GM18858 (cell line): Measurements from ENCODE around the gene NMNAT3.
"Not testable (repeated sequence)": the region's sequence is repeated elsewhere in the genome, so short reads cannot be mapped to it uniquely, and the experiment has no call there.

Experiments
- ATAC-seq: cut with Tn5 transposase; IDR thresholded peaks from one replicate; pipeline ENCODE4 v1.9.1; 2021; ENCODE audit not compliant: unreplicated experiment

Gene NMNAT3

DNA sequence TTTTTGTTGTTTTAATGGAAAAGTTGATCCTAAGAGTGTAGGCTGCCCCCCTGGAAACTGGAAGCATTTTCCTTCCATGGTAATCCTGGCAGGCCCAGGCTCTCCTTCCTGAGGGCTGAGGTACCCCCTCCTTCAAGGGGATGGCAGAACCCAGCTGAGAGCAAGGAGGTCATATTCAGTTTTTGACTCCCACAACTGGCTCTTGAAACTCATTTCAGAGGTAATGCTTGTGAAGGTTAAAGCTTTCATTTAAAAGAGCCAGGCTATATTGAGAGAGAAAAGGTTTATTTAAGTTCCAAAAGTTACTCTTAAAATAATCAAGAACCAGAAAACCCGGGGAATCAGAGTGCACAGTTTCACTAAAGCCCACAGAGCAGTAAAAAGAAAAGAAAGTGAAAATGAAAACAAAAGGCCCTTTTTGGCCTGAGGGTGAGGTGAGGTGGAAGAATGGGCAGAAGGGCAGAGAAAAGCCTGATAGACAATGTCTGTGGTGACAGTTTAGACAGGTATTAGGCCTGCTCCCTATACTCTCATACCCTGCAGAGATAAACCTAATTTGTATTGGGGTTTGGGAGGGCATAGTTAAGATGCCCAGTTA is 91.3 kb downstream of the NMNAT3 start:
- peak; percentile 92 for ATAC-seq

DNA sequence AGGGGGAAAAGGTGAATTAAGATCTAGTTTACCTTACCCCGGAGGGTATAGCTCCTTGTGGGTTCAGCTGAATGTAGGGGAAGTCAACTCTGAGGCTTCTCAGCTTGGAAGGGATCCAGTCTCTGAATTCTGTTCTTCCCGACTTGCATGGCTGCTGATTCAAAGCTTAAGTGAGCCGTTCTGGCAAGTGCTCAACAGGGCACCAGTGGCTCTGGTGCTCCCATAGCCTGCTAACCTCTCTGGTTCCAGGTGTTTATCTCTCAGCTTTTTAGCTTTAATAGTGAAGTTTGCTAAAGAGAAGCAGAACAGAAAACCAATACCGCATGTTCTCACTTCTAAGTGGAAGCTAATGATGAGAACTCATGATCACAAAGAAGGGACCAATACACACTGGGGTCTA is 92.0 kb downstream of the NMNAT3 start:
- no peak for ATAC-seq

DNA sequence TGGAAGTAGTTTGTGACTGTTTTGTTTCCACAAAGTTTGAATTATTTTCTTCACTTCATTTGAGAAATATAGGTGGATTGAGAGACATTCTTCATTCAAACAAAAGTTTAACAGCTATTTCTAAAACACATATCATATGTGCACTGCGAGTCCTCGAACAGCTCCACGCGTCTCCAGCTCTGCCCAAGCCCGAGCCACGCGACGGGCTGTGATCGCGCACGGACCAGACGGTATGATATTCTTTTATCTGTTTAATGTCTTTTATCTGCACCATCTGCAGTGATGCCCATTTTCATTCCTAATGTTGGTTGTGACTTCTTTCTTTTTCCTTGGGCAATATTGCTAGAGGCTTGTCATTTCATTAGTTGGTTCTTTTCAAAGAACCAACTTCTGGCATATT is 94.1 kb downstream of the NMNAT3 start:
- ATAC-seq: not testable (repeated sequence)

DNA sequence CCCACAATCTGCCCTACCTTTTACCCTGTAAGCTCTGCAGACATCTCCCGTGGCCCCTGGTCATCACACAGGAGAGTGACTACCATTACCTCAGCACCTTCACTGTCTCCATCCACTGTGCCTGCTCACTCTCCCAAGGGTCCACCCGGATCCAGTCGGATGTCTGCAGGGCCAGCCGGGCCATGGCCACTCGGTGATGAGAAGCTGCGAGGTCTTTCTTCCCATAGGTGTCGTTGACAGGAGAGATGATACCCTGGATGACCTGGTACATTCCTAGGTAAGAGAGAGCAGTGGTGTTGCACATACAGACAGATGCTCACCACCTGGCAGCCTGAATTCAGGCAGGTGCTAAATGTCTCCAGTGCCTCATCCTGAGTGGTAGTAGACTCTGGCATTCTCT is 99.0 kb downstream of the NMNAT3 start:
- ATAC-seq: no peak

DNA sequence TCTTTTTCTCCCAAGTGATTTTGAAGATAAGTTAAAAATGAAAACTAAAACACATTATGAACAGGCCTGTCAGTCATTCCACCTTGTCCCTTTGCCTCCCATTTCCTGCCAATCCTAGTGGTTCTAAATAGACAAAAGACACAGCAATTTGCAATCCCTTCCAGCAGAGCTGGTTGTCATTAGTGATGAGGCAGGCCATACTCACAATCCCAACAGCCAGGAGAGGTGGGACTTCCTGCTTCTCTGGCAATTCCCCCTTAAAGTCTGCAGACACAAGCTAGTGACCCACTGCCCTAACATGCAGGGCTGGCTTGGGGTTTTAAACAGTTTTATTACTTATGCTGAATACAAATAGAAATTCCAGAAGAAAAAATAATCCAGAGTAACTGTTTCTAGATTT is 99.9 kb downstream of the NMNAT3 start:
- ATAC-seq: no peak

DNA sequence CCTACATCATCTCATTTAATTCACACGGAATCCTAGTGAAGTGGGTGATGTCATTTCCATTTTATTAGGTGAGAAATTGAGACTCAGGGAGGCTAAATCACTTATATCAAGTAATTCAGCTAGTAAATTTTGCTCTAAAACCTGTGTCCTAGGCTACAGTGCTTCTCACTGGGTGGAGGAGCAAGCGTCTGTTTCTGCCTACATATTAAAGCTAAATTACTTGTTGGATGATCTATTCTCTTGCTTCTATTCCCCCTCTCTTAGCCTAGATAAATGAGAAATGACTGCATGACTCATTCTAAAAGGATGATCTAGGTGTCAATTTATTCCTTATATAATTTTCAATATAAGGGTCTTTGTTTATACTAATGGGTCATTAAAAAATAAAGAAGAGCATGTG is 100.4 kb downstream of the NMNAT3 start:
- ATAC-seq: no peak

DNA sequence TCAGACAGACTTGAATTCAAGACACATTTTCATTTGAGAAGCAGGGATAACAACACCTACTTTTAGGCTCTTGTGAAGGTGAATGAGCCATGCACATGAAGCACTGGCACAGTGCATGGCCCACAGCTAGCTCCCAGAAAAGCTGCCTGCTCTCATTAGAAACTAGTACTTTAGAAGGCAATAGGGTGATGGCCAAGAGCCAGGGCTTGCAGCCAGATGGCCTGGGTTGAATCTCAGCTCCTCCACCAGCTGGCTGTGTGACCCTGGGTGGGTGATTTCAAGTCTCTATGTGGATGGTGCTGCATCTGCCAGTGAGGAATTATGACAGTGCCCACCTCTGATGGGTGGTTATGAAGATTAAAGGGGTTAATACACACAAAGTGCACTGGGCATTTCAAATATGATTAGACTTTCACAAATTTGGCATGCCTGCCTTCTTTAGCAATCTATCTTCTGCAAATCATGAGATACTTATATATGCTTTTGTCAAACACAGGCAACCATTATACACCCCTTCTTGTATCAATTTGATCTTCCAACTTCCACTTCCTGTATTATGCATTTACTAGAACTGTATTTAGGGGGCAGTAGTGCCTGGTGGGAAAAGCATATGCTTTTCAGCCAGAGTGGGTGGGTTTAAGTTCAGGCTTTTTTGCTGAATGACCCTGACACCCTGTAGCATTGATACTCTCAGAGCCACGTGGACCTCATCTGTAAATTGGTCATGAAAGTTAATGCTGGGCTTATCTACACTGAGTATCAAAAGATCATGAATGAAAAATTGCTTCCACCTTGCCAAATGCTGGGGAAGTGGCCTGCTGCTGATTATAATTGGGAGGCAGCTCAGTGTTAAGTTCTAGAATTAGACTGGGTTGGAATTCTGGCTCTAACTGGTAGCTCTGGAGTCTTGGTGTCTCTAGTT is 103.5 kb downstream of the NMNAT3 start:
- no peak for ATAC-seq

DNA sequence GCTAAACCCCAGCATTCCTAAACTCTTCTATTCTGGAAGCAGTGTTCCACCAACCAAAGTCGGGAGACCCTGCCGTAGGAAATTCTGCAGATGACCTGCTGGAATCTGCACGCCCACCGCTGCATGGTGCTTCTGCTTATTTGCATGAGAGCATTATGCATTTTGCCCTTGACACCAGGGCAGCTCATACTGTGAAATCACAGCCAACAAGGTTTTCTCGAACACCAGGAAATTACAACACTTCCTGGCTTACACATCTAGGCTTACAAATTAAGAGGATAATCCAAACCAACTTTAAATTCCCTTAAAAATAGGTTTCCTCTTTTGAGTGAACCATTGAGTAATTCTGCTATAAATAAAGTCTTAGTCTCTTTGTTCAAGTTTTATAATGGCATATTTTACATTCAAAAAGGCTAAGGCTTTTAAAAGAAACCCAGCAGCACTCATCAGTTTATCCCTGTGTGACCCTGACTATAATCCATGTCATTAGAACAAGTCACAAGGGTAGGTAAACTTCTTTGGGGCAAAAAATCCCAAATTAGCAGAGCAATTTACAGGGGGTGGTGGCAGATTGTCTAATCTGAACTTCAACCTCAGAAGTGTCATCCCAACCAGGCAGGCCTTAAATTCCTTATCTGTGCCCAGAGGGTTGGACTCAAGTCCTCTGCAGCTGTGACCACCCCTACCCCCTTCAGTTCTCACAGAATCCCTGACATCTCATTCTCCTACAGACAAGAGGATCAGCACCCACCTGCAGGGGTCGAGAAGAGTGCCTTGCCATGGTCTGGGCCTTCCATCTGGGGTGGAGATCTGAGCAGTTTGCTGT is 104.7 kb downstream of the NMNAT3 start:
- ATAC-seq: no peak

DNA sequence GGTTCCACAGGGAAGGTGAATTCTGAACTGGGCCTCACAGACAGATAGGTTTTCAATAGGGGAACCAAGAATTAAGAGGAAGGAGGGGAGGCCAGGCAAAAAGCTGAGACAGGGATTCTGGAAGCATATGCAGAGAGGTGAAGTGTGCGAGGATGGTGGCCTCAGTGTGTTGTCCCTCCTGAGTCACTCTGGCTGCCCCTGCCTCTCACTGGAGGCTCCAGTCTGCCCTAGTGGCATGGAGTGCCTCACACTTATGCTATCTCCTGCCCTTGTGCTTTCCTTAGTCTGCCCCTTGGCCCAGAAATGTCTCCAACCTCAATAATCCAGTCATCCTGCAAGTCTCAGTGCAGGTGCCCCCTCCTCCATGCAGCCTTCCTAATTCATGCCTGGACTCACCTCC is 106.1 kb downstream of the NMNAT3 start:
- ATAC-seq: no peak

DNA sequence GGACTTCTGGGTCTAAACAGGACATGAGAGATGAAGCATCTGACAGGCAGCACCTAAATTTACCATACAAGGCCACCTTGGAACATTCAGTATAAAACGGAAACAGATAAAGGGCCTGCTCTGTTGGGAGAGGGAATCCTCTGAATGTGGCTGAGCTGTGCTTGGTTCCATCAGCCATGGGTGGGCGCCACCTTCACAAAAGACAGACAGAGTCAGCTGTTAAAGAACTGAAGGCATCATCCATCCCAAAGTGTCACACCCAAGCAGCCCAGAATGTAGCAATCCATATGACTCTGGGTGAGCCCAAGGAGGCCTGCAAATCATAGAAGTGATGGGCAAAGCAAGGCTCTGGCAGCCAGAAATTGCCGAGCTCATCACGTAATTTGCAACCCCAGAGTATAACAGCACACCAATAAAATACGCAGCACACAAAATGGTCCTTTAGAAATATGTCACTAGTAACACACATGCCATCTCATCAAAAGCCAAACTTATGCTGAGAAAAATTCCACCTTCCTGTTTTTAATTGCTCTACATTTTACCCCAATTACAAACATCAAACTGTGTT is 113.4 kb downstream of the NMNAT3 start:
- ATAC-seq: no peak

DNA sequence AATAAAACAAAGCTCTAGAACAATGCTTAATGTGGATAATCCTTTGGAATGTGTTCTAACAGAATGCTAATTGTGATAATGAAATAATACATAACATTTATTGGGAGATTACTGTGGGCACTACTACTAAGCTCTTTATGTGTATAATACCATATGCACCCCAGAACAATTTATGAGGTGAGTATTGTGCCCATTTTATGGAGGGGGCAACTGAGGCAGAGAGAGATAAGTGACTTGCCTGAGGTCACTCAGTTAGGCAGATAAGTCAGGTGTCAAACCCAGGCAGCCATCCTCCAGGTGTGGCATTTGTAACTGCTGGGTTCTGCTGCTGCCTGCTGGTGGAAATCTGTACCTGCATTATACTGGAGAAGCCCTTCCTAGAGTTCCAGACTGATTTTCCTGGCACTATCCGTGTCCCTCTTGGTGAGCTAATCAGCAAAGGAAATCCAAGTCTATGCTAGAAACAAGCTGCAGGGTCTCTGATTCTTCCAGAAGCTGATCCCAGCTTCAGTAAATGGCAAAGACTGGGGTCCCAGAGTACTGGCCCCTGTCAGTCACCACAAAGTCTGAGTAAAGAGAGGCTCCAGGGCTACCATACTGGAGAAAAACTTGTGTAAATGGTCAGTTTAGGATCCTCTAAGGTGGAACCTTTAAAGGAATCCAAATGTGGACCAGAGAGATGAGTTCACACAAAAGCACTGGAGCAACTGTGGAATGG is 115.7 kb downstream of the NMNAT3 start:
- no peak for ATAC-seq

DNA sequence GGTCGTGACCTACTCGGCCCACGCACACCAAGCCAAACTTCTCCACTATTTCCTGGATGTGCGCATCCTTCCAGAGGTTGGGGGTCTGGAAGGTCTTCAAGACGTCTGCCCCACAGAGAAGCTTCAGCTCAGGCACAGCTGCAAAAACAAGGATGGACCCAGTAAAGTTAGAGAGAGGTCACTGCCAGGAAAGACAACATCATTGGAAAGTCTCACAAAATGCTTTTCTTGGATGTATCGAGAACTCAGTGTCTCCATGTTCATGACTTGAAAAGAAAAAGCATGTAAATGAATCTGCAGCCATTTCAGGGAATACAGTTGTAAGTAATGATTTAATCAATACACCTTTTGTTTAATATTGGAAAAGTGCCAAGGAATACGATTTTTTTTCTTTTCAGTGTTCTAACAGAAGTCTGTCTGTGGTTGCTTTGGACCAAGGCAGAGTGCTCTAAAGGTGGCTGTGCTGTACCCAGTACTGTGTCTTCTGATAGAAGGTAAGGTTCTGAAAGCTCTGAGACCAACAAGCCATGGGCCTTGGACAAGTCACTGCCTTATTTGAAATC is 116.4 kb downstream of the NMNAT3 start:
- no peak for ATAC-seq

DNA sequence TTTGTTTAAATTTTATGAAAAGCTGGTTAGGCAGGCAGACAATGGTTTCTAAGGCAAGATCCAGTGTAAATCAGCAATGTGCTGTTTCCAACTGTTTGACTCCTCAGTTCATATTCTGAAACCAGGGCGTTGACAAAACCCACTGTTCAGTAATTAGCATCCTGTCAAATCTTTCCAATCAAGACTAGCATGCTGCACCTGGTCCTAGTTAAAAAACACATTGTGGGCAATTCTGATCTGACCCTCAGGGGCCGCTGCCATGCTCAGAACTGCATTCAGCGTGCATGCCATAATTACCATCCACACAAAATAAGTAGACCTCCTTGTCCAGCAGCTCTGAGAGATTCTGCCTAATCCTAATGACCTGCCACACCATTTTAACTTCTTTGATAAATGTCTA is 117.4 kb downstream of the NMNAT3 start:
- ATAC-seq: no peak

DNA sequence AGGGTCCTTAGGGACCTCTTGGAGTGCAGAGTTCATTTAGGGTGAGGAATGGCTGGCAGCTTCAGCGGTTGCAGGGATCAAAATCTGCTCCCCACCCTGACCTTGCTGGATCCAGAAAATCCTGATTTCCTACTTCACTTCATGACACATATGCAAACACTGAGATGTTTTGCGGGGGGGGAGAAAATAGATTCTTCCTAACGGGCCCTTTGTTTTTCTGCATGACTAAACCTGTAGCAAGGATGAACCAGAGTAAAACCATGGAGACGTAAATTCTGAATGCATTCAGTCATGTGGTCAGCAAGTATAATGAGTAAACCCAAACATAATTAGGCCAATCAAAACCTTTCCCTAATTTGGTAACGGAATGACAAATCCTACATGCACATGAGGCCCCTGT is 118.2 kb downstream of the NMNAT3 start:
- no peak for ATAC-seq

DNA sequence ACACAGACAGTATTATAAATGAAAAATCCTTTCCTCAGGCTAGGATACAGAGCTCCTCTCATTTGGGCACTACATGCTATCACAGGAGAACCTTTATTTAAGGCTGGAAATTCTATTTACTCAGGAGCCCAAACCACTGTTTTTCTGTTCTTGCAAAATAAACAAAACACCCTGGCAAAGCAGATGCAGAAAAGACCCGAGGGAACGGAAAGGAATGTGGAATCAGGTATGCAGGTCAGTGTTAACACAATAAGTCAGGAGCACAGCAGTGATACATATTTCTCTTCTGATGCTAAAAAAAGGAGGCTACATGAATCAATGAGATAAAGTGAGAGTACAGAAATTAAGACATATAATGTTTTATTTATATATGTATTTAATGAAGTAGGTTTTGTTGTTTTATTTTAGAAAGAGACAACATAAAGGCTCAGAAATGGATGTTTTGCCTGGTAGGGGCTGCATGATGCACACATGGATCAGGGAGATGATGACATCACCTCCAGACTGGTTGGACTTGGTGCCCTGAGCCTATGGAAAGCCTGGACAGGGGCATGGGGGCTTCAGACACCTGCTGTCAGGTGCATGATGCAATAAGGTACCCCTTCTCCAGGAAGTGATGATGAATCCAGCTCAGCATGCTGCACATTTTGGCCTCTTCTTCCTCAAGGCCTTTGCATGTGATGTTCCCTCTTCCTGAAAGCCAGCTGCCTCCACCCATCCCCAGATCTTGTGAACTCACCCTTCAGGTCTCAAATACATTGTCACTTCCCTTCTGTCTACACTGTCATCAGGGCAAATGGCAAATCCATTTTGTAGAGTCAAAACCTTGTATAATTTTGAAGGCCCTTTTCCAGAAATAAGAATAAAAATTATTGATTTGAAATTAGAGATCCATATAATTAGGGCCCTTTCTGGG is 119.2 kb downstream of the NMNAT3 start:
- ATAC-seq: no peak

DNA sequence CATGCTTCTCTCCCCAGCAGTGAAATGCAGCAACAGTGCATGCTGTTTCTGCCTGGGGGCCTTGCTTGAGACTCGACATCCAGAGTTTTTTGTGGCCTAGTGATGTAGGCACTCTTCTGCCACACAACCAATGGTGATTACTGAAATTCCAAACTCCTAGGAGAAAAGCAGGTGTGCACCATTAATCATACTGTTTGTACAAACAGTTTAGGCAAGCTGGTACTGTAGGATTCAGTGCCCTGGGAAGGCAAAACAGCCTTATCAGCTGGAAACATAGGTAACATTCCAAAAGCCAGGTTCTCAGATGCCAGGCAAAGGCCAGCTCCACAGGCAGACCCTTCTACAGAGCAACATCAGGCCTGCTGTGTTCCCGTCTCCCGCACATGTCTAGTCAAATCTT is 120.7 kb downstream of the NMNAT3 start:
- no peak for ATAC-seq

DNA sequence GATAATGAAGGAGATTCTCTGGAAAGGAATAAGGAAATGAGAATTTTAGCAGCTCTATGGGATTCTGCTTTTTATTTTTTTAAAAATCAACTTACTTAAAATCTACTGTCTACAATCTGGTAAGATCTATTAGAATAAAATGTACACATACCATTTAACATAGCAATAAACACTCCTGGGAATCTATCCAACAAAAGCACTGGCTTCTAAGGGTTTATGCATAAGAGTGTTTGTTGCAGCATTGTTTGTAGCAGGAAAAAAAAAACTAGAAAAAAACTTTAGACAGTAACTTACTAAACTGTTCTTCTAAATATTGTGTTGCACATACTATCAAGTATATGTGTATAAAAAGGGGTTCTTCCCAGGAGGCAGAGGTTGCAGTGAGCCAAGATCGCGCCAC is 122.5 kb downstream of the NMNAT3 start:
- ATAC-seq: no peak

DNA sequence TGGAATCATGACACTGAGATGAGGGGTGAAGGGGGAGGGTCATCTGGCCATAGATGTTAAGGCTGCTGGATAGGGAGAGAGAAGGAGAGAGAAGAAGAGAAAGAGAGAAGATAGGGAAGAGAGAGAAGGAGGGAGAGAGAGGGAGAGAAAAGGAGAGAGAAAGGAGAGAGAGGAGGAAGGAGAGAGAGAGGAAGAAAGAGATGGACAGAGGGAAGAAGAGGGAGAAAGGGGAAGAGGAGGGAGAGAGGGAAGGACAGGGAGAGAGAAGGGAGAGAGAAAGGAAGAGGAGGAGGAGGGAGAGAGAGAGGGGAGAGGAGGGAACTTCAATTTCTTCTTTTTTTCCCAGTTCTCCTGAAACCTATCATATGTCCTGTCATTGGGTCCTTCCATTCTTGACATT is 123.1 kb downstream of the NMNAT3 start:
- no peak for ATAC-seq

DNA sequence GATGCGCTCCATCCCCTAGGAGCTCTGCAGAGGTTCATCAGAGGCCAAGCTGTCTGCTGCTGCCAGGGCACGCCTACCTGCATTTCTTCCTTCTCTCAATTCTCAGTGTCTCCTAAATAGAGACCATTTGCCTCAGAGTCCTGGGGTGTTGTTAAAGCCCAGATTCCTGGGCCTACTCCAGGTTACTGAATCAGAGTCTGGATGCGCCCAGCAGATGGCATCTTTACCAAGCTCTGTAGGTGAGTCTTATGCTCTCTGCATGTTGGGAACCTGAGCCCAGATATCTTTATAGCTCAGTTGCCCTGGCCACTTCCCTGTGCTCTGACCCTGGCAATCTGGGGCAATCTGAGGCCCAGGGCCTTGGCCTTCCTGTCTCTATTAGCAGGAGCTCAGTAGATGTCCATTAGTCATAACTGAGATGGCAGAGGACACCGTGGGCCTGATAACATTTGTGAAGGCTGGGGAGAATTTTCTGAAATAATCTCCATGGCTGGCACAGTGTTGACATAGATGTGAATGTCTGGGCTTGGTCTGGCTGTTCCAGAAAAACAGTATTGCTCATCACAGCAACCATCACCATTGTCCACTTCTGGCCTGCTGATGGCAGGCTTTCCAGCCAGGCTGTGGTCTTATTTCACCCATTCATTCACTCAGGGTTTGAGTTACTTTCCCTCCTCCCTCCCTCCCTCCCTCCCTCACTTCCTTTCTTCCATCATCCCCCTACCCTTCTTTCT is 125.0 kb downstream of the NMNAT3 start:
- no peak for ATAC-seq
